HepG2 (cell line): ENCODE data around the gene KLHL21. TPM values are rescaled to one million over a fixed set of nuclear protein-coding genes. Genes with fewer than 3 reads are reported as not detected.

ENCODE experiments used
- ARID5B ChIP-seq: IDR thresholded peaks from 2 replicates; pipeline ENCODE4 v1.4.0; 2020; ENCODE audit warnings: mild to moderate bottlenecking, missing genetic modification reagents
- ATF7 ChIP-seq, 2 experiments: fragments of 450-650 bp in 1 of 2; sonication (generic) in 1 of 2; formaldehyde crosslinking in 1 of 2; IDR thresholded peaks; 2 replicates each; pipeline versions ENCODE4 v1.4.0 to v1.6.1; 2016 to 2020; ENCODE audit warnings: antibody characterized with exemption in 1 of 2, mild to moderate bottlenecking in 1 of 2, missing genetic modification reagents in 1 of 2
- DNMT3B ChIP-seq: conservative IDR thresholded peaks from 2 replicates; pipeline ENCODE4 v1.6.1; 2016; ENCODE audit warnings: missing biosample characterization, control low read depth
- ETS1 ChIP-seq: sonication (generic); formaldehyde crosslinking; IDR thresholded peaks from 2 replicates; pipeline ENCODE4 v1.4.0; 2020; ENCODE audit warnings: missing genetic modification reagents
- HDAC1 ChIP-seq: sonication (generic); formaldehyde crosslinking; IDR thresholded peaks from 2 replicates; pipeline ENCODE4 v1.5.1; 2020; ENCODE audit warnings: mild to moderate bottlenecking, missing genetic modification reagents
- HNF4A ChIP-seq: sonication (generic); formaldehyde crosslinking; IDR thresholded peaks from 2 replicates; pipeline ENCODE4 v1.4.0; 2020; ENCODE audit warnings: missing genetic modification reagents
- KLF12 ChIP-seq: sonication (generic); formaldehyde crosslinking; IDR thresholded peaks from 2 replicates; pipeline ENCODE4 v1.4.0; 2020; ENCODE audit warnings: missing genetic modification reagents, borderline replicate concordance
- MIER2 ChIP-seq: IDR thresholded peaks from 2 replicates; pipeline ENCODE4 v1.6.1; 2016; ENCODE audit warnings: missing biosample characterization, missing genetic modification reagents
- MTA1 ChIP-seq: sonication (generic); formaldehyde crosslinking; IDR thresholded peaks from 2 replicates; pipeline ENCODE4 v1.4.0; 2020; ENCODE audit warnings: missing genetic modification reagents, mild to moderate bottlenecking, borderline replicate concordance
- NR2C2 ChIP-seq: sonication (generic); formaldehyde crosslinking; IDR thresholded peaks from 2 replicates; pipeline ENCODE4 v1.4.0; 2020; ENCODE audit warnings: missing genetic modification reagents, mild to moderate bottlenecking, moderate library complexity, borderline replicate concordance
- SMAD3 ChIP-seq: sonication (generic); formaldehyde crosslinking; IDR thresholded peaks from 2 replicates; pipeline ENCODE4 v1.4.0; 2020; ENCODE audit warnings: missing genetic modification reagents
- SOX13 ChIP-seq, 3 experiments: fragments of 450-650 bp in 1 of 3; sonication (generic) in 1 of 3; formaldehyde crosslinking in 1 of 3; IDR thresholded peaks in 2 of 3; conservative IDR thresholded peaks in 1 of 3; 2 replicates each; pipeline versions ENCODE4 v1.5.0 to v1.6.1; 2016 to 2020; ENCODE audit warnings: antibody characterized with exemption in 1 of 3, mild to moderate bottlenecking in 1 of 3, missing compliant biosample characterization in 1 of 3, missing genetic modification reagents in 1 of 3, moderate library complexity in 1 of 3
- SOX5 ChIP-seq: IDR thresholded peaks from 2 replicates; pipeline ENCODE4 v1.6.1; 2016; ENCODE audit warnings: borderline replicate concordance
- SP140L ChIP-seq: sonication (generic); formaldehyde crosslinking; IDR thresholded peaks from 2 replicates; pipeline ENCODE4 v1.4.0; 2020; ENCODE audit warnings: missing genetic modification reagents, borderline replicate concordance
- XBP1 ChIP-seq: sonication (generic); formaldehyde crosslinking; IDR thresholded peaks from 2 replicates; pipeline ENCODE4 v1.5.0; 2020; ENCODE audit warnings: missing genetic modification reagents
- ZNF281 ChIP-seq: sonication (generic); formaldehyde crosslinking; IDR thresholded peaks from 2 replicates; pipeline ENCODE4 v1.4.0; 2020; ENCODE audit warnings: missing genetic modification reagents, borderline replicate concordance
- ZNF382 ChIP-seq: sonication (generic); formaldehyde crosslinking; IDR thresholded peaks from 2 replicates; pipeline ENCODE4 v1.5.0; 2020; ENCODE audit warnings: missing genetic modification reagents, mild to moderate bottlenecking, borderline replicate concordance
- ZNF510 ChIP-seq: sonication (generic); formaldehyde crosslinking; IDR thresholded peaks from 2 replicates; pipeline ENCODE4 v1.4.0; 2020; ENCODE audit warnings: low read depth, mild to moderate bottlenecking, missing genetic modification reagents
- ZNF580 ChIP-seq: IDR thresholded peaks from 2 replicates; pipeline ENCODE4 v1.6.1; 2016; ENCODE audit warnings: low read depth, borderline replicate concordance
- ZNF660 ChIP-seq: sonication (generic); formaldehyde crosslinking; IDR thresholded peaks from 2 replicates; pipeline ENCODE4 v1.5.1; 2020; ENCODE audit warnings: mild to moderate bottlenecking, low read depth, missing genetic modification reagents, borderline replicate concordance
- polyA plus RNA-seq, 8 experiments: library from polyadenylated mRNA; depleted of rRNA in 3 of 8; stranded (reverse) in 7 of 8; unstranded in 1 of 8; fragments of >200 nt; fragmentation: Illumina TruSeq in 4 of 8; extraction: Trizol in 4 of 8; gene quantifications; 2 replicates each; pipeline versions ENCODE4 v1.2.1 to v1.2.3, GENCODE V29; 2011 to 2016; ENCODE audit warnings: low read depth in 4 of 8, missing spikeins in 1 of 8, mixed read lengths in 1 of 8; ENCODE audit not compliant: insufficient read depth in 1 of 8
- total RNA-seq, 5 experiments: library from RNA; depleted of rRNA; stranded (reverse); fragments of >200 nt; fragmentation: Illumina TruSeq; extraction: Trizol; gene quantifications; 2 replicates each; pipeline ENCODE4 v1.2.3, GENCODE V29; 2016; ENCODE audit warnings: low read depth in 1 of 5

Gene KLHL21
- total and polyA plus RNA-seq, 2 of the 13 experiments (the other 11 are each of a cell fraction or from before 2014, with no cell fraction given) = 14.8 to 25.0 TPM

- peak; percentile 75; the same call in 1 of the 2 replicates for TF ChIP-seq SOX5
- no peak for TF ChIP-seq DNMT3B (CRISPR knock-in tag)
- peak; percentile 62; the same call in 1 of the 2 replicates for TF ChIP-seq ZNF580 (CRISPR knock-in tag)
- TF ChIP-seq MIER2 = 0 out of 2 replicates have a peak, but pooled peaks have one; percentile 58
- no peak for TF ChIP-seq SP140L (CRISPR knock-in tag)
- peak; percentile 29; the same call in 1 of the 2 replicates for TF ChIP-seq SOX13 (IDR thresholded peaks at IDR 0.05)
- peak in 1 of 2 experiments; percentile 73; a peak in 2 of 4 replicates for TF ChIP-seq SOX13 (CRISPR knock-in tag; conservative IDR thresholded peaks at IDR 0.05 in 1 of 2, IDR thresholded peaks at IDR 0.05 in 1 of 2)
- peak; percentile 99 for TF ChIP-seq HNF4A (CRISPR knock-in tag)
- no peak for TF ChIP-seq ATF7 (IDR thresholded peaks at IDR 0.05)
- TF ChIP-seq ATF7 (CRISPR knock-in tag; IDR thresholded peaks at IDR 0.05) = no peak; the same call in 1 of the 2 replicates
- TF ChIP-seq MTA1 (CRISPR knock-in tag) = no peak
- no peak for TF ChIP-seq KLF12 (CRISPR knock-in tag)
- TF ChIP-seq HDAC1 (CRISPR knock-in tag) = peak; percentile 96
- no peak for TF ChIP-seq ZNF510 (CRISPR knock-in tag)
- peak; percentile 58; the same call in 1 of the 2 replicates for TF ChIP-seq ZNF281 (CRISPR knock-in tag)
- 0 out of 2 replicates have a peak, but pooled peaks have one; percentile 35 for TF ChIP-seq NR2C2 (CRISPR knock-in tag)
- TF ChIP-seq ZNF660 (CRISPR knock-in tag) = no peak
- no peak for TF ChIP-seq XBP1 (CRISPR knock-in tag)
- no peak for TF ChIP-seq ETS1 (CRISPR knock-in tag)
- TF ChIP-seq ARID5B (CRISPR knock-in tag) = peak; percentile 89
- no peak for TF ChIP-seq ZNF382 (CRISPR knock-in tag)
- peak; percentile 83; the same call in 1 of the 2 replicates for TF ChIP-seq SMAD3
These were observed 20.3 kb downstream of the KLHL21 start (continued) for GRCh38 chr1:6582370-6582769.
